Neural cell (in vitro differentiated cells): ENCODE results near the gene CDK17. TPM values are rescaled to one million over a fixed set of nuclear protein-coding genes. Genes with fewer than 3 reads are reported as not detected.
A peak's percentile ranks its signal among the peaks of the same experiment; 100 is the strongest.

ENCODE experiments used
- H2AFZ ChIP-seq: fragments of 200-600, 300-800 bp; sonication (generic), shearing (Covaris generic); 2 replicates; pipeline ENCODE4 v1.6.0; 2014; ENCODE audit warnings: low read depth, mild to moderate bottlenecking, antibody characterized with exemption, low read length, moderate library complexity
- H3F3A ChIP-seq: fragments of 200-600 bp; shearing (Covaris generic); 2 replicates; pipeline ENCODE4 v1.6.1; 2016; ENCODE audit warnings: mild to moderate bottlenecking, moderate library complexity, mixed read lengths, antibody characterized with exemption, low read length; ENCODE audit not compliant: insufficient read depth, poor library complexity, severe bottlenecking
- H3K27ac ChIP-seq: fragments of 200-600, 300-800 bp; sonication (generic), shearing (Covaris generic); 2 replicates; pipeline ENCODE4 v1.5.1; 2014; ENCODE audit warnings: mild to moderate bottlenecking, low read length, moderate library complexity
- H3K27me3 ChIP-seq: fragments of 300-800, 200-600 bp; sonication (generic), shearing (Covaris generic); 2 replicates; pipeline ENCODE4 v1.6.0; 2014; ENCODE audit warnings: mild to moderate bottlenecking, low read depth, low read length, moderate library complexity; ENCODE audit not compliant: insufficient read depth
- H3K36me3 ChIP-seq: fragments of 300-800, 200-600 bp; sonication (generic), shearing (Covaris generic); 2 replicates; pipeline ENCODE4 v1.5.1; 2014; ENCODE audit warnings: mild to moderate bottlenecking, antibody characterized with exemption, low read length, moderate library complexity; ENCODE audit not compliant: insufficient read depth
- H3K4me2 ChIP-seq: fragments of 300-800, 200-600 bp; sonication (generic), shearing (Covaris generic); 2 replicates; pipeline ENCODE4 v1.6.0; 2014; ENCODE audit warnings: mild to moderate bottlenecking, low read length
- H3K4me3 ChIP-seq: fragments of 300-800, 200-600 bp; sonication (generic), shearing (Covaris generic); 2 replicates; pipeline ENCODE4 v1.5.1; 2014; ENCODE audit warnings: mild to moderate bottlenecking, low read length, moderate library complexity
- H3K79me2 ChIP-seq: fragments of 200-600 bp; shearing (Covaris generic); replicated peaks from 2 replicates; pipeline ENCODE4 v1.6.0; 2014; ENCODE audit warnings: mild to moderate bottlenecking, low read length, moderate library complexity; ENCODE audit not compliant: insufficient read depth
- H3K9ac ChIP-seq: fragments of 300-800, 200-600 bp; sonication (generic), shearing (Covaris generic); 2 replicates; pipeline ENCODE4 v1.6.1; 2016; ENCODE audit warnings: mild to moderate bottlenecking, low read length, mixed read lengths
- H3K9me2 ChIP-seq: fragments of 200-600 bp; shearing (Covaris generic); 2 replicates; pipeline ENCODE4 v1.6.1; 2016; ENCODE audit warnings: mild to moderate bottlenecking, low read length, mixed read lengths; ENCODE audit not compliant: insufficient read depth
- H3K9me3 ChIP-seq: fragments of 200-600, 300-800 bp; sonication (generic), shearing (Covaris generic); 2 replicates; pipeline ENCODE4 v1.6.1; 2016; ENCODE audit warnings: mild to moderate bottlenecking, mixed run types, low read length, moderate library complexity, mixed read lengths
- H4K20me1 ChIP-seq: fragments of 200-600 bp; shearing (Covaris generic); 2 replicates; pipeline ENCODE4 v1.6.1; 2016; ENCODE audit warnings: mild to moderate bottlenecking, mixed run types; ENCODE audit not compliant: insufficient read depth
- CTCF ChIP-seq: fragments of 450-650 bp; IDR thresholded peaks from 2 replicates; pipeline ENCODE4 v1.5.1; 2014; ENCODE audit warnings: antibody characterized with exemption, mild to moderate bottlenecking, moderate library complexity; ENCODE audit not compliant: poor library complexity, severe bottlenecking
- EP300 ChIP-seq: fragments of 450-650 bp; conservative IDR thresholded peaks from 2 replicates; pipeline ENCODE4 v1.6.1; 2014; ENCODE audit warnings: antibody characterized with exemption, mild to moderate bottlenecking, moderate library complexity; ENCODE audit not compliant: poor library complexity, severe bottlenecking
- EZH2 ChIP-seq: fragments of 200-600, 300-800 bp; shearing (Covaris generic), sonication (generic); IDR thresholded peaks from 2 replicates; pipeline ENCODE4 v1.6.1; 2014; ENCODE audit warnings: antibody characterized with exemption, low read length, borderline replicate concordance, mild to moderate bottlenecking; ENCODE audit not compliant: insufficient read depth, poor library complexity, severe bottlenecking
- MXI1 ChIP-seq: fragments of 450-650 bp; conservative IDR thresholded peaks from 2 replicates; pipeline ENCODE4 v1.6.1; 2014; ENCODE audit warnings: antibody characterized with exemption, mild to moderate bottlenecking; ENCODE audit not compliant: poor library complexity, severe bottlenecking
- POLR2AphosphoS5 ChIP-seq: IDR thresholded peaks from 2 replicates; pipeline ENCODE4 v1.6.1; 2012
- RAD21 ChIP-seq: fragments of 450-650 bp; conservative IDR thresholded peaks from 2 replicates; pipeline ENCODE4 v1.6.1; 2014; ENCODE audit warnings: antibody characterized with exemption, mild to moderate bottlenecking, moderate library complexity
- SMC3 ChIP-seq: fragments of 450-650 bp; conservative IDR thresholded peaks from 2 replicates; pipeline ENCODE4 v1.6.1; 2014; ENCODE audit warnings: antibody characterized with exemption, mild to moderate bottlenecking, moderate library complexity; ENCODE audit not compliant: poor library complexity
- TAF1 ChIP-seq: IDR thresholded peaks from 2 replicates; pipeline ENCODE4 v1.6.1; 2012; ENCODE audit warnings: low read depth
- polyA plus RNA-seq: library from polyadenylated mRNA; depleted of rRNA; stranded (reverse); fragments of >200 nt; gene quantifications from 2 replicates; pipeline ENCODE4 v1.2.3, GENCODE V29; 2014
- TF ChIP-seq, protein P1 (sequence below): IDR thresholded peaks from 2 replicates; pipeline ENCODE4 v1.6.1; 2012; ENCODE audit warnings: borderline replicate concordance

The CDK17 gene
- polyA plus RNA-seq, 1 donor from 2014 or later: 119 TPM

GRCh38 chr12:96398424-96399119 lies 1.7 kb downstream of the CDK17 start:
- Histone ChIP-seq H3K4me2 (peak overlapping the region; percentile 72), H4K20me1 (no peaks in the 10 kb centered on the region), H3K9ac (peak overlapping the region; percentile 93), H3K9me2 (no peaks in the 10 kb centered on the region), H3F3A (peaks cover 14% of the 10 kb centered on the region), H2AFZ (peak overlapping the region; percentile 70), H3K4me3 (peak overlapping the region; percentile 81), H3K36me3 (no peaks in the 10 kb centered on the region), H3K79me2 (peaks cover 54% of the 10 kb centered on the region), H3K9me3 (no peaks in the 10 kb centered on the region), H3K27ac (peak overlapping the region; percentile 86), H3K27me3 (no peaks in the 10 kb centered on the region)
- TF ChIP-seq EZH2 (no peak), TAF1 (no peak), SMC3 (no peak)

DNA sequence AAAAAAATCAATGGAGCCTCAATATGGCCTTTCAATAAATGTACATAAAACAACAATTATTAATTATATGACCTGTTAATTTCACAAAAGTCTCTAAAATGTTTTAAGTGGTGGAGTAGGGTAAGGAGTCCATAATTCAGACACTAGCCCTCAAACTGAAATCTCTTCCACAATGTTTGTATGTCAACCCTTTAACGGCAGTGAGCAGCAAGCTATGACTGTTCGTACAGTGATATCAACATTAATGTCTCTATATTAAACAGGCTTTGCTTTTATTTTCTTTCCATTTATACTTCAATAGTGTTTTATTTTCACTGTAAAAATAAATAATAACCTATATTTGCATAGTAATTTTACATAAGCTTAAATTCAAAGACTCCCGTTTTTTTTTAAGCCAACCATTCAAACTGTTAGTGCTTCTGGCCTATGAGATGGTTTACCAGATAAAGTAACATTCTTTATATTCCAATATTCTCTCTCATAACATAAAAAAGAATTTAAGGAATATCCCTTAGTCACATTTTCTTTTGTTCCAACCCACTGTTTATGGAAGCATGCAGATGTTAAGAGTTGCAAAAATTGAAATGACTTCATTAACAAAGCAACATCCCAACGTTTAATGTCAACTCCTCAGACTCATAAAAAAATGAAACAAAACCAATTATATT lies 2.3 kb downstream of the CDK17 start:
- H3K27me3 ChIP-seq: no peaks in the 10 kb centered on the region
- peaks cover 61% of the 10 kb centered on the region for H3K79me2 ChIP-seq
- no peak overlapping the region for H2AFZ ChIP-seq
- peak overlapping the region; percentile 81 for H3K4me3 ChIP-seq
- H3K9me3 ChIP-seq: no peaks in the 10 kb centered on the region
- TF ChIP-seq POLR2AphosphoS5 (no peak), MXI1 (no peak), EP300 (no peak)
- no peaks in the 10 kb centered on the region for H3K36me3 ChIP-seq
- H3K9ac ChIP-seq: peak overlapping the region; percentile 93
- no peaks in the 10 kb centered on the region for H4K20me1 ChIP-seq
- H3K9me2 ChIP-seq: no peaks in the 10 kb centered on the region
- peaks cover 14% of the 10 kb centered on the region for H3F3A ChIP-seq
- H3K4me2 ChIP-seq: peak overlapping the region; percentile 72
- peak overlapping the region; percentile 86 for H3K27ac ChIP-seq

DNA sequence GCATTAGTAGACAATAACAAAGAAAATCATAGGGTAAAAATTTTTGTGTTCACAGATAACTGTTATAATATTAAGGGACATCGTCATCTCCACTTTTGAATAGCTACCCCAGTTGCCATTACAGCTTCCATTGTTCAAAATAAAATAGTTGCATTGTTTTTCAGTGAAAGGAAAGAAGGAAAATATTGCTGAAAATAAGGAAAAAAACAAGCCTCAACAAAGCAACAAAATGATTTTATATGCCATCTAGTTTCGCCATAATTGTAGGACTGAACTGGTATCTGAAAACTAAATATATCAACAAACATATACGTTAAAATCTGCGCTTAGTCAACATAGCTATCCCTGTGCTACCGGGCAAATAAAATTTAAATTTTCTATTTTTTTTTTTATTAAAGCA lies 3.3 kb downstream of the CDK17 start:
- H3K9ac ChIP-seq: peak overlapping the region; percentile 93
- peak overlapping the region; percentile 72 for H3K4me2 ChIP-seq
- peaks cover 71% of the 10 kb centered on the region for H3K79me2 ChIP-seq
- no peaks in the 10 kb centered on the region for H3K27me3 ChIP-seq
- peak overlapping the region; percentile 86 for H3K27ac ChIP-seq
- TF ChIP-seq EP300: no peak
- no peaks in the 10 kb centered on the region for H3K9me2 ChIP-seq
- H3K36me3 ChIP-seq: no peaks in the 10 kb centered on the region
- no peaks in the 10 kb centered on the region for H4K20me1 ChIP-seq
- H3K4me3 ChIP-seq: peak overlapping the region; percentile 81
- no peak overlapping the region for H2AFZ ChIP-seq
- H3F3A ChIP-seq: peaks cover 14% of the 10 kb centered on the region
- no peaks in the 10 kb centered on the region for H3K9me3 ChIP-seq

DNA sequence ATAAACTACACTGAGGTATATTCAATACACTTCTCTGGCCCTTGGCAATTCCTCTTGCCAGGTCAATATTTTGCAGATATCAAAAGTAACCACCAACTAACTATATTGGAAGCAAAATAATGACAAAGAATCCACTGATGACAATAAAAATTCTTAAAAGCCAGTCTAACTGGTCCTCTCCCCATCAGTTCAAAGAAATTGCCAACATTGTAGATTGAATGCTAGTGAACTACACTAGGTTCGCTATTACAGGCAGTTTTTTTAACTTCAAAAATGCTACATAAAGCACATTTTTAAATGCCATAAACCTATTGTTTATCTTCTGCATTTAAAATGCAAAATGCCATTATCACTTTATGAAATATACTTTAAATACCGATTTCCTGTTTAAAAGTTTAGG lies 4.0 kb downstream of the CDK17 start:
- peak overlapping the region; percentile 81 for H3K4me3 ChIP-seq
- TF ChIP-seq TAF1 (no peak), POLR2AphosphoS5 (no peak), SMC3 (no peak), RAD21 (no peak), EZH2 (no peak), MXI1 (no peak), EP300 (no peak), CTCF (no peak)
- TF ChIP-seq, protein P1, sequence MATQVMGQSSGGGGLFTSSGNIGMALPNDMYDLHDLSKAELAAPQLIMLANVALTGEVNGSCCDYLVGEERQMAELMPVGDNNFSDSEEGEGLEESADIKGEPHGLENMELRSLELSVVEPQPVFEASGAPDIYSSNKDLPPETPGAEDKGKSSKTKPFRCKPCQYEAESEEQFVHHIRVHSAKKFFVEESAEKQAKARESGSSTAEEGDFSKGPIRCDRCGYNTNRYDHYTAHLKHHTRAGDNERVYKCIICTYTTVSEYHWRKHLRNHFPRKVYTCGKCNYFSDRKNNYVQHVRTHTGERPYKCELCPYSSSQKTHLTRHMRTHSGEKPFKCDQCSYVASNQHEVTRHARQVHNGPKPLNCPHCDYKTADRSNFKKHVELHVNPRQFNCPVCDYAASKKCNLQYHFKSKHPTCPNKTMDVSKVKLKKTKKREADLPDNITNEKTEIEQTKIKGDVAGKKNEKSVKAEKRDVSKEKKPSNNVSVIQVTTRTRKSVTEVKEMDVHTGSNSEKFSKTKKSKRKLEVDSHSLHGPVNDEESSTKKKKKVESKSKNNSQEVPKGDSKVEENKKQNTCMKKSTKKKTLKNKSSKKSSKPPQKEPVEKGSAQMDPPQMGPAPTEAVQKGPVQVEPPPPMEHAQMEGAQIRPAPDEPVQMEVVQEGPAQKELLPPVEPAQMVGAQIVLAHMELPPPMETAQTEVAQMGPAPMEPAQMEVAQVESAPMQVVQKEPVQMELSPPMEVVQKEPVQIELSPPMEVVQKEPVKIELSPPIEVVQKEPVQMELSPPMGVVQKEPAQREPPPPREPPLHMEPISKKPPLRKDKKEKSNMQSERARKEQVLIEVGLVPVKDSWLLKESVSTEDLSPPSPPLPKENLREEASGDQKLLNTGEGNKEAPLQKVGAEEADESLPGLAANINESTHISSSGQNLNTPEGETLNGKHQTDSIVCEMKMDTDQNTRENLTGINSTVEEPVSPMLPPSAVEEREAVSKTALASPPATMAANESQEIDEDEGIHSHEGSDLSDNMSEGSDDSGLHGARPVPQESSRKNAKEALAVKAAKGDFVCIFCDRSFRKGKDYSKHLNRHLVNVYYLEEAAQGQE: no peak
- peaks cover 12% of the 10 kb centered on the region for H3F3A ChIP-seq
- no peak overlapping the region for H2AFZ ChIP-seq
- no peaks in the 10 kb centered on the region for H3K9me2 ChIP-seq
- peaks cover 77% of the 10 kb centered on the region for H3K79me2 ChIP-seq
- no peaks in the 10 kb centered on the region for H3K9me3 ChIP-seq
- no peak overlapping the region for H3K9ac ChIP-seq
- H3K4me2 ChIP-seq: peak overlapping the region; percentile 72
- no peaks in the 10 kb centered on the region for H4K20me1 ChIP-seq
- no peaks in the 10 kb centered on the region for H3K36me3 ChIP-seq
- no peak overlapping the region for H3K27ac ChIP-seq
- H3K27me3 ChIP-seq: no peaks in the 10 kb centered on the region
